H9 (cell line): ENCODE results near the gene KLHDC1. TPM values are rescaled to one million over a fixed set of nuclear protein-coding genes. Genes with fewer than 3 reads are reported as not detected.

Experiments
- DNase-seq: peaks from one replicate; pipeline ENCODE4 v3.0.0-alpha.2; 2017
- H2AFZ ChIP-seq: one replicate; pipeline ENCODE4 v1.6.1; 2013; ENCODE audit warnings: mild to moderate bottlenecking, low read length, control low read depth, moderate library complexity
- H2AK5ac ChIP-seq: 2 replicates; pipeline ENCODE4 v1.6.1; 2013; ENCODE audit warnings: low read length, control low read depth, mixed read lengths; ENCODE audit not compliant: insufficient read length
- H2BK120ac ChIP-seq: one replicate; pipeline ENCODE4 v1.6.1; 2013; ENCODE audit warnings: low read depth, mild to moderate bottlenecking, low read length, control low read depth, inconsistent platforms; ENCODE audit not compliant: poor library complexity, severe bottlenecking
- H2BK12ac ChIP-seq: 2 replicates; pipeline ENCODE4 v1.6.1; 2013; ENCODE audit warnings: low read length, control low read depth, mixed read lengths, low read depth; ENCODE audit not compliant: insufficient read length
- H2BK15ac ChIP-seq: 2 replicates; pipeline ENCODE4 v1.6.1; 2013; ENCODE audit warnings: low read depth, low read length, control low read depth
- H2BK20ac ChIP-seq: one replicate; pipeline ENCODE4 v1.6.1; 2013; ENCODE audit warnings: low read depth, mild to moderate bottlenecking, low read length, control low read depth, inconsistent platforms; ENCODE audit not compliant: poor library complexity, severe bottlenecking
- H2BK5ac ChIP-seq: 2 replicates; pipeline ENCODE4 v1.6.1; 2013; ENCODE audit warnings: low read length, control low read depth, mixed read lengths; ENCODE audit not compliant: insufficient read length
- H3K14ac ChIP-seq: 2 replicates; pipeline ENCODE4 v1.6.1; 2013; ENCODE audit warnings: low read length, control low read depth; ENCODE audit not compliant: insufficient read depth
- H3K18ac ChIP-seq: 2 replicates; pipeline ENCODE4 v1.6.1; 2013; ENCODE audit warnings: low read depth, mild to moderate bottlenecking, mixed read lengths, low read length, control low read depth; ENCODE audit not compliant: insufficient read length
- H3K23ac ChIP-seq: 2 replicates; pipeline ENCODE4 v1.6.1; 2013; ENCODE audit warnings: low read length, control low read depth, mixed read lengths, low read depth; ENCODE audit not compliant: insufficient read length
- H3K23me2 ChIP-seq: 2 replicates; pipeline ENCODE4 v1.6.1; 2013; ENCODE audit warnings: low read depth, mild to moderate bottlenecking, mixed read lengths, low read length, control low read depth; ENCODE audit not compliant: insufficient read length, poor library complexity, severe bottlenecking
- H3K27ac ChIP-seq: 2 replicates; pipeline ENCODE4 v1.5.1; 2013; ENCODE audit warnings: low read length, control low read depth, mixed read lengths, low read depth; ENCODE audit not compliant: insufficient read length
- H3K27me3 ChIP-seq: 2 replicates; pipeline ENCODE4 v1.6.1; 2013; ENCODE audit warnings: low read length, control low read depth, inconsistent platforms; ENCODE audit not compliant: insufficient read depth
- H3K4ac ChIP-seq: 2 replicates; pipeline ENCODE4 v1.6.1; 2013; ENCODE audit warnings: low read depth, mild to moderate bottlenecking, control low read depth, inconsistent platforms, low read length, moderate library complexity
- H3K4me1 ChIP-seq: 2 replicates; pipeline ENCODE4 v1.6.1; 2013; ENCODE audit warnings: low read length, control low read depth, inconsistent platforms; ENCODE audit not compliant: insufficient read depth
- H3K4me2 ChIP-seq: 2 replicates; pipeline ENCODE4 v1.6.1; 2013; ENCODE audit warnings: low read length, control low read depth, mixed read lengths; ENCODE audit not compliant: insufficient read length, insufficient read depth
- H3K56ac ChIP-seq: 2 replicates; pipeline ENCODE4 v1.6.1; 2013; ENCODE audit warnings: low read depth, mild to moderate bottlenecking, mixed read lengths, low read length, control low read depth; ENCODE audit not compliant: insufficient read length
- H3K79me1 ChIP-seq: 2 replicates; pipeline ENCODE4 v1.6.1; 2013; ENCODE audit warnings: low read depth, mild to moderate bottlenecking, moderate library complexity, low read length, control low read depth, inconsistent platforms; ENCODE audit not compliant: insufficient read depth, poor library complexity, severe bottlenecking
- H3K79me2 ChIP-seq: 2 replicates; pipeline ENCODE4 v1.6.1; 2013; ENCODE audit warnings: low read length, control low read depth, inconsistent platforms; ENCODE audit not compliant: insufficient read depth
- H3K9ac ChIP-seq: 2 replicates; pipeline ENCODE4 v1.6.1; 2013; ENCODE audit warnings: low read length, control low read depth, mixed read lengths; ENCODE audit not compliant: insufficient read length; ENCODE audit errors: extremely low read depth
- H3K9me3 ChIP-seq: one replicate; pipeline ENCODE4 v1.6.1; 2013; ENCODE audit warnings: low read depth, low read length, inconsistent platforms; ENCODE audit not compliant: control insufficient read depth
- H3T11ph ChIP-seq: one replicate; pipeline ENCODE4 v1.6.1; 2013; ENCODE audit warnings: mild to moderate bottlenecking, low read length, control low read depth, inconsistent platforms
- H4K20me1 ChIP-seq: one replicate; pipeline ENCODE4 v1.6.1; 2013; ENCODE audit not compliant: control insufficient read depth, insufficient read length, insufficient read depth
- H4K5ac ChIP-seq: 2 replicates; pipeline ENCODE4 v1.6.1; 2013; ENCODE audit warnings: low read depth, mild to moderate bottlenecking, mixed read lengths, low read length, control low read depth; ENCODE audit not compliant: insufficient read length
- H4K8ac ChIP-seq: replicated peaks from 2 replicates; pipeline ENCODE4 v1.6.1; 2013; ENCODE audit warnings: low read length, control low read depth, mixed read lengths, low read depth; ENCODE audit not compliant: insufficient read length
- H4K91ac ChIP-seq: 2 replicates; pipeline ENCODE4 v1.6.1; 2013; ENCODE audit warnings: low read depth, mild to moderate bottlenecking, moderate library complexity, mixed read lengths, low read length, control low read depth; ENCODE audit not compliant: insufficient read length
- H3K27ac Mint-ChIP-seq, 3 experiments: 2 replicates in 2 of 3; 3 replicates in 1 of 3; pipeline ENCODE4 v1.8.0; 2020 to 2021; ENCODE audit warnings: mixed read lengths in 3 of 3, mild to moderate bottlenecking in 1 of 3, moderate library complexity in 1 of 3
- H3K27me3 Mint-ChIP-seq: 2 replicates; pipeline ENCODE4 v1.8.0; 2021; ENCODE audit warnings: low read depth, mild to moderate bottlenecking, moderate library complexity, mixed read lengths
- H3K36me3 Mint-ChIP-seq, 3 experiments: 2 replicates in 2 of 3; 3 replicates in 1 of 3; pipeline ENCODE4 v1.8.0; 2020 to 2021; ENCODE audit warnings: low read depth in 3 of 3, mixed read lengths in 3 of 3; ENCODE audit not compliant: insufficient read depth in 1 of 3
- H3K4me1 Mint-ChIP-seq, 2 experiments: 2 replicates each; pipeline ENCODE4 v1.8.0; 2020; ENCODE audit warnings: mixed read lengths in 2 of 2
- H3K4me3 Mint-ChIP-seq, 2 experiments: 2 replicates in 1 of 2; 3 replicates in 1 of 2; pipeline ENCODE4 v1.8.0; 2020 to 2021; ENCODE audit warnings: mild to moderate bottlenecking in 2 of 2, mixed read lengths in 2 of 2, moderate library complexity in 1 of 2
- H3K9me3 Mint-ChIP-seq, 2 experiments: 2 replicates in 1 of 2; 3 replicates in 1 of 2; pipeline ENCODE4 v1.8.0; 2020; ENCODE audit warnings: mild to moderate bottlenecking in 2 of 2, mixed read lengths in 2 of 2, moderate library complexity in 1 of 2
- WGBS: extraction: QIAGEN DNeasy Blood & Tissue Kit; methylation state at CpG from one replicate; pipeline ENCODE4 v1.1.7; 2013; ENCODE audit warnings: missing lambda C conversion rate, low lambda C conversion rate, mixed read lengths; ENCODE audit not compliant: insufficient read length; ENCODE audit errors: extremely low coverage; 5-methylcytosine and 5-hydroxymethylcytosine counted together
- total RNA-seq: library from RNA; stranded (reverse); gene quantifications from 2 replicates; pipeline ENCODE4 v1.2.1, GENCODE V29; 2021
- TF ChIP-seq, protein P1 (sequence below): fragments of 200-600 bp; sonication (generic); conservative IDR thresholded peaks from 3 replicates; pipeline ENCODE4 v1.8.0; 2021; ENCODE audit warnings: antibody characterized with exemption, mild to moderate bottlenecking

The KLHDC1 gene
- total RNA-seq, 1 experiment from 2014 or later, result not detected

GRCh38 chr14:49774106-49774505 lies 81.2 kb downstream of the KLHDC1 start:
- H3K9me3 Mint-ChIP-seq, result no peaks in the 10 kb centered on the region
- Histone ChIP-seq H4K20me1 (no peaks in the 10 kb centered on the region), H4K91ac (no peak overlapping the region), H3K14ac (no peak overlapping the region), H3K27me3 (no peaks in the 10 kb centered on the region), H3K4ac (no peak overlapping the region), H2AK5ac (no peak overlapping the region), H4K8ac (no peak overlapping the region), H3K56ac (no peak overlapping the region), H2BK5ac (no peak overlapping the region), H2BK20ac (no peak overlapping the region), H2BK15ac (no peak overlapping the region), H3T11ph (no peak overlapping the region), H3K18ac (no peak overlapping the region), H3K79me2 (peaks cover under 1% of the 10 kb centered on the region; the same call in 1 of the 2 replicates), H3K9me3 (no peaks in the 10 kb centered on the region), H2BK120ac (no peak overlapping the region), H2BK12ac (no peak overlapping the region), H3K79me1 (no peaks in the 10 kb centered on the region), H3K27ac (no peak overlapping the region), H3K4me2 (no peak overlapping the region), H3K23ac (no peak overlapping the region), H2AFZ (no peak overlapping the region), H3K23me2 (peaks cover 2% of the 10 kb centered on the region), H4K5ac (no peak overlapping the region), H3K4me1 (no peaks in the 10 kb centered on the region), H3K9ac (no peak overlapping the region)
- H3K36me3 Mint-ChIP-seq, result peaks cover 7 to 43% (median 35%) of the 10 kb centered on the region in 3 experiments; a peak in 6 of 7 replicates
- no peak for DNase-seq
- H3K4me1 Mint-ChIP-seq, result peaks cover 13 to 14% of the 10 kb centered on the region in 2 experiments
- H3K27ac Mint-ChIP-seq, result no peak overlapping the region
- TF ChIP-seq, protein P1, sequence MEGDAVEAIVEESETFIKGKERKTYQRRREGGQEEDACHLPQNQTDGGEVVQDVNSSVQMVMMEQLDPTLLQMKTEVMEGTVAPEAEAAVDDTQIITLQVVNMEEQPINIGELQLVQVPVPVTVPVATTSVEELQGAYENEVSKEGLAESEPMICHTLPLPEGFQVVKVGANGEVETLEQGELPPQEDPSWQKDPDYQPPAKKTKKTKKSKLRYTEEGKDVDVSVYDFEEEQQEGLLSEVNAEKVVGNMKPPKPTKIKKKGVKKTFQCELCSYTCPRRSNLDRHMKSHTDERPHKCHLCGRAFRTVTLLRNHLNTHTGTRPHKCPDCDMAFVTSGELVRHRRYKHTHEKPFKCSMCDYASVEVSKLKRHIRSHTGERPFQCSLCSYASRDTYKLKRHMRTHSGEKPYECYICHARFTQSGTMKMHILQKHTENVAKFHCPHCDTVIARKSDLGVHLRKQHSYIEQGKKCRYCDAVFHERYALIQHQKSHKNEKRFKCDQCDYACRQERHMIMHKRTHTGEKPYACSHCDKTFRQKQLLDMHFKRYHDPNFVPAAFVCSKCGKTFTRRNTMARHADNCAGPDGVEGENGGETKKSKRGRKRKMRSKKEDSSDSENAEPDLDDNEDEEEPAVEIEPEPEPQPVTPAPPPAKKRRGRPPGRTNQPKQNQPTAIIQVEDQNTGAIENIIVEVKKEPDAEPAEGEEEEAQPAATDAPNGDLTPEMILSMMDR, result no peak
- no CpG with 5 or more reads among the region's 1 CpG for WGBS
- H3K4me3 Mint-ChIP-seq, result no peak overlapping the region
- H3K27me3 Mint-ChIP-seq, result no peaks in the 10 kb centered on the region
